Brain microvascular endothelial cell (primary cell): ENCODE data around the gene LGMN.

Experiments used
- DNase-seq: peaks from one replicate; pipeline ENCODE4 v3.0.0-alpha.2; 2020
- H3K27ac ChIP-seq: fragments of 250-450 bp; sonication (Bioruptor Pico); 2 replicates; pipeline ENCODE4 v1.5.1; 2020; ENCODE audit warnings: mild to moderate bottlenecking, moderate library complexity
- H3K27me3 ChIP-seq: fragments of 250-450 bp; sonication (Bioruptor Pico); replicated peaks from 2 replicates; pipeline ENCODE4 v1.5.1; 2020; ENCODE audit warnings: mild to moderate bottlenecking
- H3K36me3 ChIP-seq: fragments of 250-450 bp; sonication (Bioruptor Pico); replicated peaks from 2 replicates; pipeline ENCODE4 v1.5.1; 2020; ENCODE audit warnings: mild to moderate bottlenecking
- H3K4me3 ChIP-seq: 2 replicates; pipeline ENCODE4 v1.5.1; 2011; ENCODE audit warnings: low read depth, mild to moderate bottlenecking, control low read depth, low read length, moderate library complexity
- CTCF ChIP-seq: IDR thresholded peaks from 2 replicates; pipeline ENCODE4 v1.5.1; 2011; ENCODE audit warnings: low read depth, mild to moderate bottlenecking, moderate library complexity, low read length, control low read depth, inconsistent platforms; ENCODE audit errors: missing control alignments
- in situ Hi-C: cut with HindIII; loops from 2 replicates; pipeline ENCODE4 v1.10.0; 2017; ENCODE audit warnings: low sequenced_read_pairs, low pct_ligation_motif_present

Gene LGMN

GRCh38 chr14:92734618-92735017, 13.8 kb downstream of the LGMN start:
- no peak for TF ChIP-seq CTCF
- H3K27ac ChIP-seq = no peak overlapping the region
- in situ Hi-C loops = no loop called here
- H3K27me3 ChIP-seq = no peaks in the 10 kb centered on the region
- no peak for DNase-seq
- no peak overlapping the region for H3K4me3 ChIP-seq
- peaks cover 14% of the 10 kb centered on the region for H3K36me3 ChIP-seq

- peaks cover 14% of the 10 kb centered on the region for H3K36me3 ChIP-seq
- no peak for TF ChIP-seq CTCF
- in situ Hi-C loops = no loop called here
Observed at GRCh38 chr14:92733007-92733406, 15.4 kb downstream of the LGMN start.

GRCh38 chr14:92731622-92732115, 16.8 kb downstream of the LGMN start:
- in situ Hi-C loops = no loop called here
- Histone ChIP-seq H3K4me3 (no peak overlapping the region), H3K36me3 (peaks cover 14% of the 10 kb centered on the region), H3K27ac (no peak overlapping the region), H3K27me3 (no peaks in the 10 kb centered on the region)
- TF ChIP-seq CTCF = no peak
- no peak for DNase-seq

More at GRCh38 chr14:92733007-92733406, 15.4 kb downstream of the LGMN start:
- Histone ChIP-seq H3K4me3 (no peak overlapping the region), H3K27me3 (no peaks in the 10 kb centered on the region), H3K27ac (no peak overlapping the region)
- DNase-seq = no peak

- TF ChIP-seq CTCF = no peak
- H3K27me3 ChIP-seq = no peaks in the 10 kb centered on the region
- H3K4me3 ChIP-seq = no peak overlapping the region
- peak overlapping the region; percentile 56 for H3K27ac ChIP-seq
- peak; percentile 87 for DNase-seq
- in situ Hi-C loops = no loop called here
- peaks cover 16% of the 10 kb centered on the region for H3K36me3 ChIP-seq
Observed at GRCh38 chr14:92729634-92730358, 18.6 kb downstream of the LGMN start.

GRCh38 chr14:92728759-92729364, 19.6 kb downstream of the LGMN start:
- Histone ChIP-seq H3K4me3 (no peak overlapping the region), H3K36me3 (peaks cover 16% of the 10 kb centered on the region), H3K27me3 (no peaks in the 10 kb centered on the region), H3K27ac (no peak overlapping the region)
- peak; percentile 54 for DNase-seq
- TF ChIP-seq CTCF = no peak
- in situ Hi-C loops = no loop called here

GRCh38 chr14:92726933-92727262, 21.5 kb downstream of the LGMN start:
- H3K27me3 ChIP-seq = no peaks in the 10 kb centered on the region
- peaks cover 10% of the 10 kb centered on the region for H3K36me3 ChIP-seq
- H3K27ac ChIP-seq = no peak overlapping the region
- DNase-seq = no peak
- TF ChIP-seq CTCF = no peak
- no peak overlapping the region for H3K4me3 ChIP-seq
- in situ Hi-C loops = no loop called here
